WERI-Rb-1 (cell line): ENCODE results near the gene TLE4.

Experiments
- DNase-seq: peaks from one replicate; pipeline ENCODE4 v3.0.0-alpha.2; 2020
- H3K27ac ChIP-seq: fragments of 250-450 bp; sonication (Bioruptor Pico); 2 replicates; pipeline ENCODE4 v1.5.1; 2020; ENCODE audit warnings: mild to moderate bottlenecking, moderate library complexity
- H3K27me3 ChIP-seq: fragments of 250-450 bp; sonication (Bioruptor Pico); 2 replicates; pipeline ENCODE4 v1.5.1; 2021; ENCODE audit warnings: mild to moderate bottlenecking, low read depth, moderate library complexity; ENCODE audit not compliant: insufficient read depth, severe bottlenecking
- H3K36me3 ChIP-seq: fragments of 250-450 bp; sonication (Bioruptor Pico); 2 replicates; pipeline ENCODE4 v1.5.1; 2020; ENCODE audit warnings: mild to moderate bottlenecking, moderate library complexity
- H3K4me3 ChIP-seq: 2 replicates; pipeline ENCODE4 v1.5.1; 2011; ENCODE audit warnings: low read depth, mild to moderate bottlenecking, control low read depth, low read length
- H3K9me3 ChIP-seq: fragments of 250-450 bp; sonication (Bioruptor Pico); 2 replicates; pipeline ENCODE4 v1.5.1; 2021; ENCODE audit warnings: mild to moderate bottlenecking, moderate library complexity; ENCODE audit not compliant: severe bottlenecking
- TF ChIP-seq, protein P1 (sequence below): IDR thresholded peaks from 2 replicates; pipeline ENCODE4 v1.5.1; 2011; ENCODE audit warnings: low read depth, mild to moderate bottlenecking, control low read depth, inconsistent platforms, low read length

Gene TLE4

DNA sequence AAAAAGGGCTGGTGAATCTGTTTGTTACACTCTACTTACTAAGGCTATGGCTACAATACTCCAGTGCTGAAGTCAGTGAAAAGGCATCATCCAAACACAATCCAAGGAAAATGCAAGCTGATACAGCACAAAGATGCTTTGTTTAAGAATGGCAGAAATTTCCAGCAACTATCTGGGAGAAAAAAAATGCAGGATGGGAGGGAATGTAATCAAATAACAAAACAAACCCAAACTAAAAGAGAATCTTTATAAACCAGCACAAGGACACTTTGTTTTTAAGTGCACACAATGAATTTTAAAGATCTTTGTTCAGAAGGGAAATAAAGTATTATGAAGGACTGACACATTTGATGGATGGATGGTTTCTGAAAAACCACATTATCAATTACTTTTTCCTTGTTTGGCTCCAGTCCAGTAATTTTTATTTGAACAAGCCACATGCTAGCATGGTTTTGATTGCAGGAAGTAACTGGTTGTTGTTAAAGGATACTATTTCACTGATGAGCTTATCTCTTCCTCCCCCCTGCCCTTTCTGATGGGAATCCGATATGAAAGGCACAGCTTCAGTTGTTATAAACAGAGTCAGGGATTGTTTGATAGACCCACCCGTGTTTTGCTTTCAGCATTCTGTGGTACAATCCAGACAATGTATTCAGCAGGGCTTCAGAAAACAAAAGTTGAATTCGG, 12.1 kb upstream of the TLE4 start:
- TF ChIP-seq, protein P1, sequence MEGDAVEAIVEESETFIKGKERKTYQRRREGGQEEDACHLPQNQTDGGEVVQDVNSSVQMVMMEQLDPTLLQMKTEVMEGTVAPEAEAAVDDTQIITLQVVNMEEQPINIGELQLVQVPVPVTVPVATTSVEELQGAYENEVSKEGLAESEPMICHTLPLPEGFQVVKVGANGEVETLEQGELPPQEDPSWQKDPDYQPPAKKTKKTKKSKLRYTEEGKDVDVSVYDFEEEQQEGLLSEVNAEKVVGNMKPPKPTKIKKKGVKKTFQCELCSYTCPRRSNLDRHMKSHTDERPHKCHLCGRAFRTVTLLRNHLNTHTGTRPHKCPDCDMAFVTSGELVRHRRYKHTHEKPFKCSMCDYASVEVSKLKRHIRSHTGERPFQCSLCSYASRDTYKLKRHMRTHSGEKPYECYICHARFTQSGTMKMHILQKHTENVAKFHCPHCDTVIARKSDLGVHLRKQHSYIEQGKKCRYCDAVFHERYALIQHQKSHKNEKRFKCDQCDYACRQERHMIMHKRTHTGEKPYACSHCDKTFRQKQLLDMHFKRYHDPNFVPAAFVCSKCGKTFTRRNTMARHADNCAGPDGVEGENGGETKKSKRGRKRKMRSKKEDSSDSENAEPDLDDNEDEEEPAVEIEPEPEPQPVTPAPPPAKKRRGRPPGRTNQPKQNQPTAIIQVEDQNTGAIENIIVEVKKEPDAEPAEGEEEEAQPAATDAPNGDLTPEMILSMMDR: no peak
- Histone ChIP-seq H3K27ac (no peak overlapping the region), H3K27me3 (no peaks in the 10 kb centered on the region), H3K36me3 (no peaks in the 10 kb centered on the region), H3K9me3 (no peaks in the 10 kb centered on the region), H3K4me3 (no peak overlapping the region)
- DNase-seq: no peak

DNA sequence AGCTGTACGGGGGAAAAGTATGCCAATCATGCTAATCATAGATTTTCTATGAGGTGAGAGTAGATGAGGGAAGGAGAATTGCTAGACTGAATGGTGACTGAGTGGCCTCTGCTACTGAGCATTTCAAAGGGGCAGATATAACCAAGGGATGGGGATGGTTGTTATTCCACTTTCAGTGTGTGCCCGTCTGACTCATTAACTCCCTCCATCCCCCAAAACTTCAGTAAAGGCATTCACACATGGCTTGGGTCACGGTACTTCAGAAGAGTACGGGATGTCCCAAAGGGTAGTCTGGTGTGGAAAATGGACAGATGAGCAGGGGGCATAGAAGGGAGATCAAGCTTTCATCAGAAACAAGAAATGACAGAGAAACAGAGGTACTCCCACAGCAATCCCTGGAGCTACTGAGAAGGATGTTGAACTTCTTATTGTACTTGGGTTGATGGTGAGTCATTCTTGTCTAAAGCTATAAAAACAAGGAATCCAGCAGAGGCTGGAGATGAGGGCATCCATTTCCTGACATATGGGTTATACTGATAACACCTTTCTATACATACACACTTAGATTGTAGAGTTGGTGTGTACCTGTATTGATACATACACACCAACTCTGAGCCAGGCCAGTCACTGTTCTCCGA, 8.9 kb upstream of the TLE4 start:
- no peaks in the 10 kb centered on the region for H3K36me3 ChIP-seq
- H3K27ac ChIP-seq: no peak overlapping the region
- TF ChIP-seq, protein P1: no peak
- H3K9me3 ChIP-seq: no peaks in the 10 kb centered on the region
- no peak overlapping the region for H3K4me3 ChIP-seq
- DNase-seq: no peak
- H3K27me3 ChIP-seq: no peaks in the 10 kb centered on the region

DNA sequence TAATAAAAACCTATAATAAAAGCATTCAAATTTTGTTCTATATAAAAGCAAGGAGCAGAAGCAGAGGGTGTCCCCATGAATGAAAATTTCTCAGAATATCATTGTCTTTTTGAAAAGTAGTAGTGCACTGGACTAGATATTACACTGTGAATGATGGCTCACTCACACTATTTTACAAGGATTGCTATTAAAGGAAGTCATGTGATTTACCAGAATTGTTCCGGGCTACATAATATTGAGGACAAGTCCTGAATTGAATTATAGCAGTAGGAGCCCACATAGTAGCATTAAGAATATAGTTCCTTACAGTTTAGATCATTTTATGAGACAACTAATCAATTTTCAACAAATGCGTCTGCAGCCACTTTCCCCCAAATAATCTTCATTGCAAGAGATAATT, 7.7 kb upstream of the TLE4 start:
- Histone ChIP-seq H3K36me3 (no peaks in the 10 kb centered on the region), H3K4me3 (no peak overlapping the region), H3K27me3 (no peaks in the 10 kb centered on the region), H3K27ac (no peak overlapping the region), H3K9me3 (no peaks in the 10 kb centered on the region)
- TF ChIP-seq, protein P1: no peak
- DNase-seq: no peak

- TF ChIP-seq, protein P1: no peak
- H3K27me3 ChIP-seq: no peaks in the 10 kb centered on the region
- no peaks in the 10 kb centered on the region for H3K36me3 ChIP-seq
- no peak overlapping the region for H3K4me3 ChIP-seq
- H3K9me3 ChIP-seq: no peaks in the 10 kb centered on the region
- no peak for DNase-seq
- H3K27ac ChIP-seq: no peak overlapping the region
These were observed 6.5 kb upstream of the TLE4 start for GRCh38 chr9:79565245-79565644.

- no peaks in the 10 kb centered on the region for H3K9me3 ChIP-seq
- H3K27me3 ChIP-seq: no peaks in the 10 kb centered on the region
- H3K36me3 ChIP-seq: no peaks in the 10 kb centered on the region
- TF ChIP-seq, protein P1: 0 out of 2 replicates have a peak, but pooled peaks have one; percentile 11
- no peak overlapping the region for H3K27ac ChIP-seq
- H3K4me3 ChIP-seq: no peak overlapping the region
- no peak for DNase-seq
These were observed 4.1 kb upstream of the TLE4 start for GRCh38 chr9:79567671-79568098.
